RWPE1 (cell line): Measurements from ENCODE around the gene CGN.

ENCODE experiments used
- CTCF ChIA-PET: fragments of 350-600 bp; sonication (Branson Sonifier 250); formaldehyde crosslinking; extraction: SDS; loops from one replicate; lab custom pipeline; 2021; lab: Yijun Ruan, JAX
- POLR2A ChIA-PET: fragments of 400-600 bp; formaldehyde crosslinking; extraction: SDS; loops from one replicate; lab custom pipeline; 2020; ENCODE audit warnings: antibody characterized with exemption; ENCODE audit not compliant: low non-redundant PET; lab: Yijun Ruan, JAX
- DNase-seq: peaks from one replicate; pipeline ENCODE4 v3.0.0; 2012; ENCODE audit warnings: low spot score
- H3K27ac ChIP-seq: fragments of 450-650 bp; 2 replicates; pipeline ENCODE4 v1.5.1; 2017
- TF ChIP-seq, protein P1 (sequence below): fragments of 450-650 bp; conservative IDR thresholded peaks from 2 replicates; pipeline ENCODE4 v1.5.1; 2017; ENCODE audit warnings: low read depth, mild to moderate bottlenecking

CGN gene

DNA sequence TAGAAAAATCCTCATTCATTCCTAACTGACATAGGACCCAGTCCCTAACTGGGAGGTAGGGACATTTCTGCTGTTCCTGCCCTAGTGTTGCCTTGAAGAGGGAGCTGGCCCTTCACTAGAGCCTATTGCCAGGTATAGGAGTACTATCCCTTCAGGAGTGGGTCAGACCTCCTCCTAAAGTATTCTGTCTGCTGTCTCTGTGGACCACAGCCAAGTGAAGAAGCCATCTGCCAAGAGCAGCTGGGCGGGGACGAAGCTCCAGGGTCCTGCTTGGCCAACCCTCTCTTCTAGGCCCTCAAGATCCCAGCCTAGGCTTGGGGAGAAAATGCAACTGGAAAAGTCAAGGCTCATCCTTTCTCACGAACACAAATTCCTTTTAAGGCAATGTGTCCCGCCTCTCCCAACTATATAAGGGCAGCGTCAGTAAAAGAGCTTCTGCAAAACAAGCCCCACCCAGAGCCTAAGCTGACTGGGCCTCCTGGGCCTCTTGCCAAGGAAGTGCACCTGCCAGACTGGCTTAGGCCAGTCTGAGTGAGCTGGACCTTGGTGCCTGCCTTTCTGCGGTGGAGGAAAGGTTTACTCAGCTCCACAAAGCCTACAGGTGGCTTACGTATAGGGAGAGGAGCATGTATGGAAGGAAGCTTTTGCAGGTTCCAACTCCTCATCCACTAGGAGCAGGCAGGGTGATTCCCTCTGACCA lies 28.3 kb downstream of the CGN start:
- peak overlapping the region; percentile 97 for H3K27ac ChIP-seq
- ChIA-PET POLR2A (interaction anchor here (0.5 to 1.2 kb wide), 3 partner anchors 33 to 336 kb away, joined by 3 to 4 read pairs (median 4); no protein-coding TSS in a partner anchor), CTCF (interaction anchor here (0.6 kb wide), 1 partner anchor 34 kb away, joined by 3 read pairs; no protein-coding TSS in a partner anchor)
- TF ChIP-seq, protein P1, sequence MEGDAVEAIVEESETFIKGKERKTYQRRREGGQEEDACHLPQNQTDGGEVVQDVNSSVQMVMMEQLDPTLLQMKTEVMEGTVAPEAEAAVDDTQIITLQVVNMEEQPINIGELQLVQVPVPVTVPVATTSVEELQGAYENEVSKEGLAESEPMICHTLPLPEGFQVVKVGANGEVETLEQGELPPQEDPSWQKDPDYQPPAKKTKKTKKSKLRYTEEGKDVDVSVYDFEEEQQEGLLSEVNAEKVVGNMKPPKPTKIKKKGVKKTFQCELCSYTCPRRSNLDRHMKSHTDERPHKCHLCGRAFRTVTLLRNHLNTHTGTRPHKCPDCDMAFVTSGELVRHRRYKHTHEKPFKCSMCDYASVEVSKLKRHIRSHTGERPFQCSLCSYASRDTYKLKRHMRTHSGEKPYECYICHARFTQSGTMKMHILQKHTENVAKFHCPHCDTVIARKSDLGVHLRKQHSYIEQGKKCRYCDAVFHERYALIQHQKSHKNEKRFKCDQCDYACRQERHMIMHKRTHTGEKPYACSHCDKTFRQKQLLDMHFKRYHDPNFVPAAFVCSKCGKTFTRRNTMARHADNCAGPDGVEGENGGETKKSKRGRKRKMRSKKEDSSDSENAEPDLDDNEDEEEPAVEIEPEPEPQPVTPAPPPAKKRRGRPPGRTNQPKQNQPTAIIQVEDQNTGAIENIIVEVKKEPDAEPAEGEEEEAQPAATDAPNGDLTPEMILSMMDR, result no peak
- peak; percentile 92 for DNase-seq

DNA sequence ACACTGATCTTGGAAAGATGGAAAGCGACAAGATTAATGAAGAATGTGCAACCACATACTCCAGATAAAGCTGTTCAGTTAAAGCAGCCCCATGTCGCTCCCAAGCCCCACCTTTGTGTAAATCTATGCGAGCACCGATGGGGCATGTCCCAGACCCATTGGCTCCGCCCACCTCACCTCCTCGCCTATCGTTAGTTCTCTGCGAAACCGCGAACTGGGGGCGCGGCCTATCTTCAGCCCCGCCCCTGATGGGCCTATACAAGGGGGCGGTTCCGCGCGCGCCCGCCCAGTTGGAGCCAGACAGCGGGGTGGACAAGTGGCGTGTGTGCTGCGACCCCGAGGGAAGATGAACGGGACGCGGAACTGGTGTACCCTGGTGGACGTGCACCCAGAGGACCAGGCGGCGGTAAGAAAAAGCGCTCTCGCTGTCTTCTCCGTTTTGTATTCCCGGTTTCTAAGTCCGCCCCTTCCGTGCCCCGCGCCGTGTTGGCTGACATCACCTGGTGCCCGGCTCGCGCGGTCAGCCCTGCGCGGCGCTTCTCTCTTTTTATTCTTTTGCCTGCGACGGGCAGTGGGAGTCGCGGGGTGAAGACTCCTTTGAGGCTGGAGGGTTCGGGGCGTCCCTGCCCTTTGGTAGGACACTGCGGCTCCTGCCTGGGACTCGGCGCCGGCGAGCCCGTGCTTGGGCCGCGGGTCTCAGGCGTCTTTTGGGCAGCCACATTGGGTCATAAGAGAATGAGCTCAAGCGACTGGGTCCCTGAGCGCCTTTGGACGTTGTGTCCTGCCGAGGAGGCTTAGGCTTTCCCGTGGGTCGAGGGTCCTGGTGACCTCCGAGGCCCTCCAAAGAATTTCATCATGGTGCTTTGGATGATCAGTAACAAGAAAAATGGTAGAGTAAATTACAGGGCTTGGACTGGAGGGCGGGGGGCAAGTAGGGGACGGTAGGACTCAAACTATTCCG lies 29.1 kb downstream of the CGN start, which contains the start of gene TUFT1:
Gene TUFT1 (plus strand): TSS at position 289 of the 961 bp plus-strand sequence. CDS start 58 bp downstream, at position 347.
- peak; percentile 92 for DNase-seq
- TF ChIP-seq, protein P1, result no peak
- H3K27ac ChIP-seq, result peak within 1 kb of the TSS; percentile 97
- POLR2A ChIA-PET, result interaction anchor here (1.2 kb wide), 1 partner anchor 33 kb away, joined by 4 read pairs; no protein-coding TSS in a partner anchor
- CTCF ChIA-PET, result interaction anchor here (0.6 kb wide), 1 partner anchor 35 kb away, joined by 3 read pairs; no protein-coding TSS in a partner anchor

DNA sequence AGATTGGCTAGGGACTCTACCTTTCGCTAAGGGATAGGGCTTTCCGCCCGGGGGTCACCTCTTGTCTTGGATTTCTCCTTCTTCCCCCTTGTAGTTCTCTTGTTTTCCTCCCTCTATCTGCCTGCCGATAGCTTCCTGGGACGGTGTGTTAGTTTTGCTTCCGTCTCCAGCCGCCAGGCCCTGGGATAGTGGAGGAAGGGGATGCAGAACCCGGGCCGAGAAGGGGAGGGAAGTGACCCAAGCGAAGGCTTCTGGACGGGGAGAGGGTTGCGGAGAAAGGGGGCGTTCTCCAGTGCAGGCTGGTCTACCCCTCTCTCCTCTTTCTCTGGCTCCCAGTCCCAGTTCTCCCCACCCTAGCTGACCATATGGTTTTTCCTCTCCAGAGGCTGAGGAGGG lies 29.8 kb downstream of the CGN start:
- no peak for DNase-seq
- CTCF ChIA-PET, result interaction anchor here (0.6 kb wide), 1 partner anchor 26 kb away, joined by 9 read pairs; no protein-coding TSS in a partner anchor
- TF ChIP-seq, protein P1, result no peak
- POLR2A ChIA-PET, result no interaction called here
- peak overlapping the region; percentile 97 for H3K27ac ChIP-seq

DNA sequence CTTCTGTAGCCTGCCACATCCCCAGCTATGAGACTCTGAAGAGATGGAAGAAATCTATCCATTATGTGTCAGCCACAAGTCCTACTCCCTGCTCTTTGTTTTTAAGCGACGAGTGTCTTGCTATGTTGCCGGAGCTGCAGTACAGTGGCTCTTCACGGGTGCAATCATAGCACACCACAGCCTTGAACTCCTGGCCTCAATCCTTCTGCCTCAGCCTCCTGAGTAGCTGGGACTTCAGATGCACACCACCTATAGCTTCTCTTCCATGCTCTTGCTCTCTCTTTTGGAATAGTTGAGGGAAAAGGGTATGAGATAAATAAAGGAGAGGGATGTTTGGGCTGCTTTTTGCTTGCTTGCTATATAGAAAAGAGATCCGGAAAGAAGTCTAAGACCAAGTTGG lies 30.6 kb downstream of the CGN start:
- TF ChIP-seq, protein P1, result no peak
- CTCF ChIA-PET, result interaction anchor here (0.6 to 0.9 kb wide), 3 partner anchors 27 to 97 kb away, joined by 3 to 9 read pairs (median 3); no protein-coding TSS in a partner anchor
- POLR2A ChIA-PET, result interaction anchor here (0.7 kb wide), 1 partner anchor 91 kb away, joined by 10 read pairs; no protein-coding TSS in a partner anchor
- H3K27ac ChIP-seq, result peak overlapping the region; percentile 97
- DNase-seq, result no peak

DNA sequence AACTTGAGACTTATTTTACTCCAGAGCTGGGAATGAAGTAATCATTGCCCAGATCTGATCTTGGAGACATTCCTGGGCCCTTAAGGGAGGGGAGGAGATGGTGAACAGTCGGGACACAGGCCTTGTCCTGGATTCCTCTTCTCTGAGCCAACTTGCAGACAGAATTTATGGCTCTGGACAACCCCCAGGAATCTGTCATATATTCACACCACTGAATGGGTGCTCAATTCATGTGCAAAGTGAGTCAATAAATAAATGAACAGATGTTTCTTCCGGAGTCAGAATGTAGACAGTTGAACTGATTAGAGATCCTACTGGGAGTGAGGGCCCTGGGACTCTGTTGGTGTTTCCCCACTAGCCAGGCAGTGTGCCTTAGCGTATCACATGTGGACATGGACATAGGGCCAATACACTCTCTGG lies 31.5 kb downstream of the CGN start:
- peak overlapping the region; percentile 97; the same call in 1 of the 2 replicates for H3K27ac ChIP-seq
- ChIA-PET CTCF (no interaction called here), POLR2A (no interaction called here)
- TF ChIP-seq, protein P1, result no peak
- DNase-seq, result peak; percentile 54

DNA sequence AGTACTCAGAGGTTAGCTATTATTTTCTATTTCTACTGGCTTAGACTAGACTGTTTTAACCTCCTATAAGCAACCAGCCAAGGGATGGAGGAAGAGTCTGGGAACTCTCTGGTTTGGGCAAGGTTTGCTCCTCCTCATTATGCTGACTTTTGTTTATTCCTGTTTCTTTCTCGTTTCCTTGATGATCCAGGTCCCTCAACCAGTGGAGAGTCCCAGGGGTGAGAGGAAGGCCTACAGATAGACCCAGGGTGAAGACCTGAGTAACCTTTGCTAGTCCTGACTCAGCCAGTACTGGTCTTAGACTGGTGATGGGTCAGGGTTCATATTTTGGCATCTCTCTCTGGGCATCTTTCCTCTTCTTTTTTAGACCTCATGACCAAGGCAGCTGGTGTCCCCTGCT lies 34.4 kb downstream of the CGN start:
- no peak overlapping the region for H3K27ac ChIP-seq
- ChIA-PET CTCF (interaction anchor here (0.7 kb wide), 1 partner anchor 197 kb away, joined by 3 read pairs; no protein-coding TSS in a partner anchor), POLR2A (no interaction called here)
- TF ChIP-seq, protein P1, result no peak
- no peak for DNase-seq
